ENCODE results near the gene BLOC1S1. TPM values are rescaled to one million over a fixed set of nuclear protein-coding genes. Genes with fewer than 3 reads are reported as not detected.

Gene BLOC1S1
- total RNA-seq (2021), result 76.0 and 86.3 TPM in 2 replicates
- Bru-seq, nascent RNA, result percentile 84 among the genes with signal in this experiment
- BruChase-seq, experiment 1, labeled RNA remaining after a 2-hour chase, result percentile 78 among the genes with signal in this experiment
- percentile 83 among the genes with signal in this experiment for BruChase-seq, experiment 2, labeled RNA remaining after a 6-hour chase
- long read RNA-seq, transcript BLOC1S1-201 (4 exons, 837 nt), result minor isoform, 16 of 71 reads
- long read RNA-seq, transcript BLOC1S1-203 (4 exons, 571 nt), result major isoform, 44 of 71 reads
- long read RNA-seq, partial matches to known transcripts, result 1 of 71 reads
- long read RNA-seq, other reads (novel, unspliced or antisense), result 2 of 71 reads

DNA sequence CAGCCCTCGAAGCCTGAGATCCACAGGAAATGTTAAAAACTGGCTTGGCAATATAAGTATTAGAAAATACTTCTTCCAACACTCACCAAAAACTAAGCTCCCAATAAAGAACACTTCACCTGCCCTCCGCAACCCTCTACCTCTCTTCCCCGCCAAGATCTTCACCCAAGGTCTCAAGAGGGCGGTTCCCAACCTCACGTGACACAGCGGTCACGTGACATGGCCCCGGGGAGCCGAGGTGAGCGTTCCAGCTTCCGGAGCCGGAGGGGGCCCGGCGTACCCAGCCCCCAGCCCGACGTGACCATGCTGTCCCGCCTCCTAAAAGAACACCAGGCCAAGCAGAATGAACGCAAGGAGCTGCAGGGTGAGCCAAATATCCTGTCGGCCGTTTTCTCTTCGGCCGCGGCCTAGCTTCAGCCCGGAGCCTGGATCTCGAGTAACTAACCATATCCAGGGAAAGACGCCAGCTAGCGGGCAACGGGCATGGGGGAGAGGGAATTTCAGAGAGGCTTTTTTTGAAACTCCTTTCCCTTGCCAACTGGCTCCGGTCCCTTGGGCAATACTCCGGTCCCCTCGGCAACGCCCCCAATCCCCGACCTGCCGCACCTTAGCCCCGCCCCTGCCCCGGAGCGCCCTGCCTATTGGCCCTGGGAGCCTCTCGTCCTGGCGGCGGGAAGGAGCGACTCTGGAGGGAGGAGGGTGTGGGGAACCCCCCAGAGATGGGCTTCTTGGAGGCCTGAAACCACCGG, at the start of gene BLOC1S1:
BLOC1S1 (plus strand) TSS at position 214 of the 749 bp plus-strand sequence; CDS start at position 220, 6 bp downstream.
- Histone ChIP-seq H3K36me3 (ENCODE audit: insufficient read depth, low read length, poor library complexity, severe bottlenecking) (no peaks in the 10 kb centered on the region), H3K27me3 (replicated peaks; ENCODE audit: insufficient read depth, low read depth, low read length, poor library complexity) (no peaks in the 10 kb centered on the region), H3K27ac (ENCODE audit: low read depth, low read length, poor library complexity, severe bottlenecking) (peak within 1 kb of the TSS; percentile 95), H3K9me3 (ENCODE audit: low read depth, low read length, poor library complexity, severe bottlenecking) (no peaks in the 10 kb centered on the region), H3K4me3 (ENCODE audit: low read depth, low read length, poor library complexity, severe bottlenecking) (peak within 1 kb of the TSS; percentile 91), H3K4me1 (ENCODE audit: insufficient read depth, low read length, poor library complexity, severe bottlenecking) (peaks cover 40% of the 10 kb centered on the region)
- intact Hi-C loops (cut with micrococcal nuclease; ENCODE audit: unreplicated experiment), result no loop called here
- POLR2A ChIA-PET (ENCODE audit: low non-redundant PET), result no interaction called here
- TSS peak; percentile 40 for BruUV-seq (replicated peaks)
- TF ChIP-seq EZH2 (IDR thresholded peaks at IDR 0.05; ENCODE audit: borderline replicate concordance, low read depth, low read length, poor library complexity, severe bottlenecking), result no peak
- TF ChIP-seq, protein P1, sequence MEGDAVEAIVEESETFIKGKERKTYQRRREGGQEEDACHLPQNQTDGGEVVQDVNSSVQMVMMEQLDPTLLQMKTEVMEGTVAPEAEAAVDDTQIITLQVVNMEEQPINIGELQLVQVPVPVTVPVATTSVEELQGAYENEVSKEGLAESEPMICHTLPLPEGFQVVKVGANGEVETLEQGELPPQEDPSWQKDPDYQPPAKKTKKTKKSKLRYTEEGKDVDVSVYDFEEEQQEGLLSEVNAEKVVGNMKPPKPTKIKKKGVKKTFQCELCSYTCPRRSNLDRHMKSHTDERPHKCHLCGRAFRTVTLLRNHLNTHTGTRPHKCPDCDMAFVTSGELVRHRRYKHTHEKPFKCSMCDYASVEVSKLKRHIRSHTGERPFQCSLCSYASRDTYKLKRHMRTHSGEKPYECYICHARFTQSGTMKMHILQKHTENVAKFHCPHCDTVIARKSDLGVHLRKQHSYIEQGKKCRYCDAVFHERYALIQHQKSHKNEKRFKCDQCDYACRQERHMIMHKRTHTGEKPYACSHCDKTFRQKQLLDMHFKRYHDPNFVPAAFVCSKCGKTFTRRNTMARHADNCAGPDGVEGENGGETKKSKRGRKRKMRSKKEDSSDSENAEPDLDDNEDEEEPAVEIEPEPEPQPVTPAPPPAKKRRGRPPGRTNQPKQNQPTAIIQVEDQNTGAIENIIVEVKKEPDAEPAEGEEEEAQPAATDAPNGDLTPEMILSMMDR (conservative IDR thresholded peaks at IDR 0.05; ENCODE audit: low read depth, low read length), result no peak
- CTCF ChIA-PET, result interaction anchor here (0.5 kb wide), 1 partner anchor 28 kb away, joined by 7 read pairs; no protein-coding TSS in a partner anchor
- DNase-seq (ENCODE audit: low spot score), result peak; percentile 97

DNA sequence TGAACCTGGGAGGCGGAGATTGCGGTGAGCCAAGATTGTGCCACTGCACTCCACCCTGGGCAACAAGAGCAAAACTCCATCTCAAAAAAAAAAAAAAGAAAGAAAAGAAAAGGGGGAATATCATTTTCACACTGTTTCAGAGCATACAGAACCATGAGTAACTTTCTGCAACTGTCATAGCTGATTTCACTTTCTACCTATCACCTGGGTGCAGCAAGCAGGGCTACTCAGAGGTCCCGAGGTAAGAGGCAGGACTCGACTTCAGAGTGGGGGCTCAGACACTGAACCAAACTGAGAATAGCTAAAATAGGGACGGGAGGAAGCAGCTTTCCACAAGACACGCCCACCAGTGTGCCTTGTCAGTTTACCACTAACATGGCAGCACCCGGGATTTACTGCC, 49.3 kb upstream of the BLOC1S1 start:
- Histone ChIP-seq H3K4me3 (ENCODE audit: low read depth, low read length, poor library complexity, severe bottlenecking) (no peak overlapping the region), H3K4me1 (ENCODE audit: insufficient read depth, low read length, poor library complexity, severe bottlenecking) (no peaks in the 10 kb centered on the region), H3K36me3 (ENCODE audit: insufficient read depth, low read length, poor library complexity, severe bottlenecking) (no peaks in the 10 kb centered on the region), H3K9me3 (ENCODE audit: low read depth, low read length, poor library complexity, severe bottlenecking) (no peaks in the 10 kb centered on the region), H3K27me3 (replicated peaks; ENCODE audit: insufficient read depth, low read depth, low read length, poor library complexity) (no peaks in the 10 kb centered on the region), H3K27ac (ENCODE audit: low read depth, low read length, poor library complexity, severe bottlenecking) (no peak overlapping the region)
- intact Hi-C loops (cut with micrococcal nuclease; ENCODE audit: unreplicated experiment), result no loop called here
- BruUV-seq (replicated peaks), result no TSS peak
- TF ChIP-seq, protein P1 (conservative IDR thresholded peaks at IDR 0.05; ENCODE audit: low read depth, low read length), result no peak
- no peak for TF ChIP-seq EZH2 (IDR thresholded peaks at IDR 0.05; ENCODE audit: borderline replicate concordance, low read depth, low read length, poor library complexity, severe bottlenecking)
- DNase-seq (ENCODE audit: low spot score), result no peak
- ChIA-PET POLR2A (ENCODE audit: low non-redundant PET) (no interaction called here), CTCF (no interaction called here)

DNA sequence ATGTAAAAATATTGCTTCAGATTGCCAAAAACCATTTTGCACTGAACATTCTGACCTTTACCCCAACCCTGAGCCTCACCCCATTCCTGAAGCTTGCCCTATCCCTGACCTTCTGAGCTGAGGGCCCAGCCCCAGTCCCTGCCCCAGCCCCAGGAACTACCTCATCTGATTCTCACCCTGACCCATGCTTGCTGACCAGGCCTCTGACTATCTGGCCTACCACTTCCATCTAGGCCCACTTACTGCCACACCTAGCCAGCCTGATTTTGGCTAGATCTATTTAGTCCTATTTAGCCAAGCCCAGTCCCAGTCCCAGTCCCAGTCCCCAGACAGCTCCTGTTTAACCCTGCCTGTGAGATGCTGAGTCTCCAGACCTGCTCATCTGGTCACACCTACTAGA, 45.6 kb upstream of the BLOC1S1 start:
- BruUV-seq (replicated peaks), result no TSS peak
- ChIA-PET CTCF (no interaction called here), POLR2A (ENCODE audit: low non-redundant PET) (interaction anchor here (0.5 kb wide), 1 partner anchor 328 kb away, joined by 9 read pairs; no protein-coding TSS in a partner anchor)

More for the DNA sequence above, 45.6 kb upstream of the BLOC1S1 start:
- no peaks in the 10 kb centered on the region for H3K27me3 ChIP-seq (replicated peaks; ENCODE audit: insufficient read depth, low read depth, low read length, poor library complexity)
- no peak for TF ChIP-seq EZH2 (IDR thresholded peaks at IDR 0.05; ENCODE audit: borderline replicate concordance, low read depth, low read length, poor library complexity, severe bottlenecking)
- TF ChIP-seq, protein P1 (conservative IDR thresholded peaks at IDR 0.05; ENCODE audit: low read depth, low read length), result no peak
- H3K4me3 ChIP-seq (ENCODE audit: low read depth, low read length, poor library complexity, severe bottlenecking), result no peak overlapping the region
- intact Hi-C loops (cut with micrococcal nuclease; ENCODE audit: unreplicated experiment), result no loop called here
- H3K27ac ChIP-seq (ENCODE audit: low read depth, low read length, poor library complexity, severe bottlenecking), result no peak overlapping the region
- no peak for DNase-seq (ENCODE audit: low spot score)
- no peaks in the 10 kb centered on the region for H3K36me3 ChIP-seq (ENCODE audit: insufficient read depth, low read length, poor library complexity, severe bottlenecking)
- no peaks in the 10 kb centered on the region for H3K9me3 ChIP-seq (ENCODE audit: low read depth, low read length, poor library complexity, severe bottlenecking)
- no peaks in the 10 kb centered on the region for H3K4me1 ChIP-seq (ENCODE audit: insufficient read depth, low read length, poor library complexity, severe bottlenecking)

All from A673 (cell line).